Activated CD8-positive, alpha-beta memory T cell treated with anti-CD3 and anti-CD28 coated beads, Interleukin-2, amount 50 U/mL, for 1 hour (primary cell): Measurements from ENCODE around the gene MAP4.
"Not testable (repeated sequence)": the region's sequence is repeated elsewhere in the genome, so short reads cannot be mapped to it uniquely, and the experiment has no call there.

ENCODE experiments used
- DNase-seq: peaks from one replicate; pipeline ENCODE4 v3.0.0-alpha.2; 2020; ENCODE audit errors: extremely low read depth

MAP4 gene

GRCh38 chr3:47847260-47847659, 169.0 kb downstream of the MAP4 start:
- no peak for DNase-seq

- no peak for DNase-seq
Observed at GRCh38 chr3:47846880-47847248, 169.4 kb downstream of the MAP4 start.

- DNase-seq = no peak
Observed at GRCh38 chr3:47846186-47846879, 169.9 kb downstream of the MAP4 start.

GRCh38 chr3:47841786-47842349, 174.3 kb downstream of the MAP4 start:
- no peak for DNase-seq

GRCh38 chr3:47838503-47838902, 177.7 kb downstream of the MAP4 start:
- DNase-seq = no peak

- no peak for DNase-seq
Observed at GRCh38 chr3:47836986-47837385, 179.2 kb downstream of the MAP4 start.

- DNase-seq = not testable (repeated sequence)
Observed at GRCh38 chr3:47829482-47829881, 186.7 kb downstream of the MAP4 start.

- no peak for DNase-seq
Observed at GRCh38 chr3:47825590-47825989, 190.6 kb downstream of the MAP4 start.

GRCh38 chr3:47824541-47825473, 191.4 kb downstream of the MAP4 start:
- DNase-seq = no peak

- no peak for DNase-seq
Observed at GRCh38 chr3:47817609-47818008, 198.6 kb downstream of the MAP4 start.

GRCh38 chr3:47813551-47814177, 202.6 kb downstream of the MAP4 start:
- DNase-seq = no peak

- no peak for DNase-seq
Observed at GRCh38 chr3:47804577-47804976, 211.6 kb downstream of the MAP4 start.

GRCh38 chr3:47803480-47804025, 212.7 kb downstream of the MAP4 start:
- DNase-seq = no peak

GRCh38 chr3:47802734-47803479, 213.3 kb downstream of the MAP4 start, which contains the start of gene DHX30:
Gene DHX30, plus strand, starts transcription at chr3:47803138. Its CDS starts 7,546 bp downstream, at chr3:47810684.
- DNase-seq = peak; percentile 46
